GM19351 (cell line): Measurements from ENCODE around the gene DEFB128.

Experiments
- ATAC-seq: cut with Tn5 transposase; IDR thresholded peaks from one replicate; pipeline ENCODE4 v1.9.1; 2021; ENCODE audit warnings: mild to moderate bottlenecking, moderate library complexity; ENCODE audit not compliant: unreplicated experiment

The DEFB128 gene

DNA sequence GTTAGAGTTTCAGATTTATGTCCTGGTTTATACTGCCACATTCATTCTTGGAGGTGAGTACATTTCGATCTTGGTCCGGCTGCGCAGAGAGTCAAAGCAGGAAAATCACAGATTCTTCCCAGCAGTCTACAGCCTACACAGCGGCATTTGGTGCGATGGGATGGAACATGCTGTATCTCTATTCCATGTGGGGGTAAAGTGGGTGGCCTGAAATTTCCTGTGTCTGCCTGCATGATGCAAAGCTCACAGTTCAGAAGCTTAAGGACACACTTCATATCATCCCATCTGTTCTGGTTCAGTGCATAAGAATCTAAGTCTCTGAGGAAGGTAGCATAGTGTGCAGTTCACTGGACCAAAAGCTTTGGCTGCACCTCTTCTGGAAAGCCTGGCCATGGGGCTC lies 32.4 kb downstream of the DEFB128 start, which contains the start of gene DEFB127:
Gene DEFB127 (plus strand): TSS at position 301 of the 400 bp plus-strand sequence. CDS start 91 bp downstream, at position 392.
- ATAC-seq: no peak

DNA sequence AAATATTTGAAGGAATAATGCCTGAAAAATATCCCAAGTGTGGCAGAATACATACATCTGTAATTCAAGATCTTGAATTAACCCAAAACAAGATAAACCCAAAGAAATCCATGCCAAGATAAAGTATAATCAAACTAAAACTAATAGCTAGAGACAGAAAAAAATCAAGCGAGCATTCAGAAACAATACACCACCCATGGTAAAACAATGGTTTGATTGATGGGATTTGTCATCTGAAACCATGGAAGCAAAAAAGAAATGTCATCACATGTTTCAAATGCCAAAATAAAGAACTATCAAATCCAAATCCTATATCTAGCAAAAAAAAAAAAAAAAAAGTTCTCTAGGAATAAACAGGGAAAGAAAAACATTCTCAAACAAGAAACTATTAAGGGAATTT lies 37.4 kb downstream of the DEFB128 start:
- no peak for ATAC-seq

DNA sequence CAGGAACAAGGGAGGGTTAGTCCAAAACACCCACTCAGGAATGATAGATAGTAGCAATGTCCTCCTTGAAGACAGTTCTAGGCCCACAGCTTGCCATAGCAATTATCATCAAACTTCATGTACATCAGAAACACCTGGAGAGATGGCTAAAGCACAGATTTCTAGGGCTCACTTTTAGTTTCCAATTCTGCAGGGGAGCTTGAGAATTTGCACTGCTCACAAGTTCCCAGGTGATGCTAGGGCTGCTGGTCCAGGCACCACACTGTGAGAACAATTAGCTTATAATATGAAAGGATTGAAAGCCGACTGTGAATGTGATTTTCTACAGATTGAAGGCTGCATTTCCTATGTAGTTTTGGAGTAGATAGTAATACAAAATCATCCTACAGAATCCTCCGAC lies 43.6 kb downstream of the DEFB128 start:
- no peak for ATAC-seq

DNA sequence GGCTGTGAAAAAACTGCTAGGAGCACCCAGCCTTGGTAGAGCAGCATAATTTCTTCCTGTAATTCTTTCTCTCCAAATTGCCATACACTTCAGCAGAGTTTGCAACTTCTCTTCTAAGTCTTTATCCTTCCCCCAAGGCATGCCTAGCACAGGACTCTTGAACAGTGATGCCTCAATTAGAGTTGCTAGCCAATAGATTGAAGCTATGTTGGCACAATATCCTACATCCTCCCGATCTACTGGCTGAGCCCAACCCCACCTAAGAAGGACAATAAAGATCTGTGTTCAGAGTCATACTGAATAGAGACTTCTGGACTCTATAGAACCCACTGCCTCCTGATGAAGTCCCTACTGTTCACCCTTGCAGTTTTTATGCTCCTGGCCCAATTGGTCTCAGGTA lies 47.2 kb downstream of the DEFB128 start, which contains the start of gene DEFB126:
Gene DEFB126 (plus strand): TSS at position 301 of the 400 bp plus-strand sequence. CDS start 39 bp downstream, at position 340.
- ATAC-seq: no peak
